HL-60 (cell line): ENCODE data around the gene CACNA2D3.

Experiments used
- DNase-seq, 2 experiments: peaks; one replicate each; pipeline ENCODE4 v3.0.0-alpha.2; 2010 to 2020; ENCODE audit warnings: low read depth in 1 of 2, low spot score in 1 of 2
- H3K27ac ChIP-seq: fragments of 250-450 bp; sonication (Bioruptor Pico); replicated peaks from 2 replicates; pipeline ENCODE4 v1.5.1; 2020; ENCODE audit warnings: mild to moderate bottlenecking, moderate library complexity
- H3K27me3 ChIP-seq: fragments of 250-450 bp; sonication (Bioruptor Pico); 2 replicates; pipeline ENCODE4 v1.5.1; 2021; ENCODE audit warnings: mild to moderate bottlenecking, moderate library complexity; ENCODE audit not compliant: insufficient read depth, poor library complexity, severe bottlenecking
- H3K4me3 ChIP-seq: replicated peaks from 2 replicates; pipeline ENCODE4 v1.5.1; 2011; ENCODE audit warnings: mild to moderate bottlenecking, control low read depth, low read length; ENCODE audit not compliant: insufficient read depth
- GABPA ChIP-seq: IDR thresholded peaks from 2 replicates; pipeline ENCODE4 v1.6.1; 2012; ENCODE audit warnings: low read depth
- POLR2AphosphoS5 ChIP-seq: IDR thresholded peaks from 2 replicates; pipeline ENCODE4 v1.6.1; 2012; ENCODE audit warnings: low read depth
- SPI1 ChIP-seq: IDR thresholded peaks from 2 replicates; pipeline ENCODE4 v1.6.1; 2012; ENCODE audit warnings: low read depth, mild to moderate bottlenecking, borderline replicate concordance
- TF ChIP-seq, protein P1 (sequence below): IDR thresholded peaks from one replicate; pipeline ENCODE4 v1.5.1; 2011; ENCODE audit warnings: low read length, control low read depth, inconsistent platforms; ENCODE audit not compliant: insufficient read depth
- TF ChIP-seq, protein P2 (sequence below): IDR thresholded peaks from 2 replicates; pipeline ENCODE4 v1.6.1; 2012; ENCODE audit warnings: low read depth; ENCODE audit not compliant: insufficient replicate concordance

Gene CACNA2D3

DNA sequence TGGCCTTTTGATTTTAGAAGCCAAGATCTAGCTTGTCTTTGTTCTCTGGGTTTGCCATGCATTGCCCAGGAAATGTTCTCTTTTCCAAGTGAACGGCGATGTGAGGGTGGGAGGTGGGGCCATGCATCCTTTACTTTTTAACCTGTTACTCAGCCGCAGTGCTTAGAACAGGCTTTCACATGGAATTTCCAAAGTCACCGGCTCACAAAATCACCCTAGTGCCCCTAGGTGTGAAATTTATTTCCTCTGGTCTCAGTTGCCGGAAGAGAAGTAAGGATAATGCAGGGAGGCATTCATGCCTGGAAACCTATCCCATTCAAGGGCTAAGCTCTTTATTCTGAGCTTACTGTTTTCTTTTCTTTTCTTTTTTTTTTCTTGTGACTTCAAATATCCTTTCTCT lies 93.2 kb downstream of the CACNA2D3 start:
- Histone ChIP-seq H3K27ac (no peak overlapping the region), H3K4me3 (no peak overlapping the region), H3K27me3 (no peaks in the 10 kb centered on the region)
- no peak for DNase-seq
- TF ChIP-seq, protein P1, sequence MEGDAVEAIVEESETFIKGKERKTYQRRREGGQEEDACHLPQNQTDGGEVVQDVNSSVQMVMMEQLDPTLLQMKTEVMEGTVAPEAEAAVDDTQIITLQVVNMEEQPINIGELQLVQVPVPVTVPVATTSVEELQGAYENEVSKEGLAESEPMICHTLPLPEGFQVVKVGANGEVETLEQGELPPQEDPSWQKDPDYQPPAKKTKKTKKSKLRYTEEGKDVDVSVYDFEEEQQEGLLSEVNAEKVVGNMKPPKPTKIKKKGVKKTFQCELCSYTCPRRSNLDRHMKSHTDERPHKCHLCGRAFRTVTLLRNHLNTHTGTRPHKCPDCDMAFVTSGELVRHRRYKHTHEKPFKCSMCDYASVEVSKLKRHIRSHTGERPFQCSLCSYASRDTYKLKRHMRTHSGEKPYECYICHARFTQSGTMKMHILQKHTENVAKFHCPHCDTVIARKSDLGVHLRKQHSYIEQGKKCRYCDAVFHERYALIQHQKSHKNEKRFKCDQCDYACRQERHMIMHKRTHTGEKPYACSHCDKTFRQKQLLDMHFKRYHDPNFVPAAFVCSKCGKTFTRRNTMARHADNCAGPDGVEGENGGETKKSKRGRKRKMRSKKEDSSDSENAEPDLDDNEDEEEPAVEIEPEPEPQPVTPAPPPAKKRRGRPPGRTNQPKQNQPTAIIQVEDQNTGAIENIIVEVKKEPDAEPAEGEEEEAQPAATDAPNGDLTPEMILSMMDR: no peak
- TF ChIP-seq SPI1: no peak
- no peak for TF ChIP-seq POLR2AphosphoS5
- TF ChIP-seq GABPA: no peak
- TF ChIP-seq, protein P2, sequence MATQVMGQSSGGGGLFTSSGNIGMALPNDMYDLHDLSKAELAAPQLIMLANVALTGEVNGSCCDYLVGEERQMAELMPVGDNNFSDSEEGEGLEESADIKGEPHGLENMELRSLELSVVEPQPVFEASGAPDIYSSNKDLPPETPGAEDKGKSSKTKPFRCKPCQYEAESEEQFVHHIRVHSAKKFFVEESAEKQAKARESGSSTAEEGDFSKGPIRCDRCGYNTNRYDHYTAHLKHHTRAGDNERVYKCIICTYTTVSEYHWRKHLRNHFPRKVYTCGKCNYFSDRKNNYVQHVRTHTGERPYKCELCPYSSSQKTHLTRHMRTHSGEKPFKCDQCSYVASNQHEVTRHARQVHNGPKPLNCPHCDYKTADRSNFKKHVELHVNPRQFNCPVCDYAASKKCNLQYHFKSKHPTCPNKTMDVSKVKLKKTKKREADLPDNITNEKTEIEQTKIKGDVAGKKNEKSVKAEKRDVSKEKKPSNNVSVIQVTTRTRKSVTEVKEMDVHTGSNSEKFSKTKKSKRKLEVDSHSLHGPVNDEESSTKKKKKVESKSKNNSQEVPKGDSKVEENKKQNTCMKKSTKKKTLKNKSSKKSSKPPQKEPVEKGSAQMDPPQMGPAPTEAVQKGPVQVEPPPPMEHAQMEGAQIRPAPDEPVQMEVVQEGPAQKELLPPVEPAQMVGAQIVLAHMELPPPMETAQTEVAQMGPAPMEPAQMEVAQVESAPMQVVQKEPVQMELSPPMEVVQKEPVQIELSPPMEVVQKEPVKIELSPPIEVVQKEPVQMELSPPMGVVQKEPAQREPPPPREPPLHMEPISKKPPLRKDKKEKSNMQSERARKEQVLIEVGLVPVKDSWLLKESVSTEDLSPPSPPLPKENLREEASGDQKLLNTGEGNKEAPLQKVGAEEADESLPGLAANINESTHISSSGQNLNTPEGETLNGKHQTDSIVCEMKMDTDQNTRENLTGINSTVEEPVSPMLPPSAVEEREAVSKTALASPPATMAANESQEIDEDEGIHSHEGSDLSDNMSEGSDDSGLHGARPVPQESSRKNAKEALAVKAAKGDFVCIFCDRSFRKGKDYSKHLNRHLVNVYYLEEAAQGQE: no peak

DNA sequence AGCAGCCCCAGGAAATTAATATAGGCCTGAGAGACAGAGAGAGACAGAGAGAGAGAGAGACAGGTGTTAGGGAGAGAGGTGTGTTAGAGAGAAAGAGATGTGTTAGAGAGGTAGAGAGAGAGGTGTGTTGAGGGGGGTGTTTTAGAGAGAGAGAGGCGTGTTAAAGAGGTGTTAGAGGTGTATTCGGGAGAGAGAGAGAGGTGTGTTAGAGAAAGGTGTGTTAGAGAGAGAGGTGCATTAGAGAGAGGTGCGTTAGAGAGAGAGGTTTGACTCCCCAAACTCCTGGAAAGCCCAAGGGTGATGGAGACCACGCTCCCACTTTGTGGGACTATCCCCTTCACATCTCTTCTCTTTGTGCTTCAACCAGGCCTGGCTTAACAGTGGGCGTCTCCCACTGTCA lies 95.5 kb downstream of the CACNA2D3 start:
- TF ChIP-seq, protein P1: no peak
- TF ChIP-seq GABPA (no peak), POLR2AphosphoS5 (no peak), SPI1 (no peak)
- TF ChIP-seq, protein P2: no peak
- H3K27ac ChIP-seq: no peak overlapping the region
- no peaks in the 10 kb centered on the region for H3K27me3 ChIP-seq
- no peak overlapping the region for H3K4me3 ChIP-seq
- no peak for DNase-seq

DNA sequence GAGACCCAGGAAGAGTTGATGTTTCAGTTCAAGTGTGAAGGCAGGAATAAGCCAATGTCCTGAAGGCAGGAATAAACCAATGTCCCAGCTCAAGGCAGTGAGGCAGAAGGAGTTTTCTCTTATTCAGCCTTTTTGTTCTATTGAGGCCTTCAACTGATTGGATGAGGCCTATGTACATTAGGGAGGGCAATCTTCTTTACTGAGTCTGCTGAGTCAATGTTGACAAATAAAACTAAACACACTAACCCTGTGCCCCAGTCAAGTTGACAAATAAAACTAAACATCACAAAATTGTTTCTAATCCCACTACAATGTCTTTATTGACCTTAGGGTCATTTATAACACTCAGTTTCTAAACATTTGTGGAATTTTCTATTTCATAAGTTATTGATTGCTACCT lies 100.0 kb downstream of the CACNA2D3 start:
- no peak overlapping the region for H3K27ac ChIP-seq
- no peak overlapping the region for H3K4me3 ChIP-seq
- no peak for TF ChIP-seq SPI1
- no peak for TF ChIP-seq POLR2AphosphoS5
- TF ChIP-seq, protein P1: no peak
- TF ChIP-seq, protein P2: no peak
- TF ChIP-seq GABPA: no peak
- no peak for DNase-seq
- no peaks in the 10 kb centered on the region for H3K27me3 ChIP-seq
